H1 (cell line): ENCODE results near the gene EPS8. TPM values are rescaled to one million over a fixed set of nuclear protein-coding genes. Genes with fewer than 3 reads are reported as not detected.

Experiments used
- CHD7 ChIP-seq: fragments of 300-600 bp; sonication (generic); IDR thresholded peaks from 2 replicates; pipeline ENCODE4 v1.7.1; 2012; ENCODE audit warnings: low read length, moderate library complexity, mild to moderate bottlenecking, inconsistent platforms; ENCODE audit not compliant: insufficient replicate concordance
- CREB1 ChIP-seq: IDR thresholded peaks from 2 replicates; pipeline ENCODE4 v1.6.1; 2012; ENCODE audit warnings: inconsistent platforms
- HDAC2 ChIP-seq, 2 experiments: fragments of 300-600 bp in 1 of 2; sonication (generic) in 1 of 2; IDR thresholded peaks; 2 replicates each; pipeline ENCODE4 v1.6.1; 2011 to 2012; ENCODE audit warnings: low read depth in 2 of 2, low read length in 2 of 2, mild to moderate bottlenecking in 2 of 2, moderate library complexity in 2 of 2, borderline replicate concordance in 1 of 2, inconsistent platforms in 1 of 2
- KDM4A ChIP-seq: IDR thresholded peaks from one replicate; pipeline ENCODE4 v1.7.1; 2012; ENCODE audit warnings: low read depth, mild to moderate bottlenecking, moderate library complexity, low read length, inconsistent platforms; ENCODE audit not compliant: severe bottlenecking
- POLR2A ChIP-seq, 2 experiments: IDR thresholded peaks; 1 replicate in 1 of 2; 2 replicates in 1 of 2; pipeline ENCODE4 v1.6.1; 2011; ENCODE audit warnings: low read depth in 2 of 2, low read length in 2 of 2, mild to moderate bottlenecking in 2 of 2; ENCODE audit errors: control extremely low read depth in 1 of 2
- SP2 ChIP-seq: IDR thresholded peaks from 2 replicates; pipeline ENCODE4 v1.6.1; 2012; ENCODE audit warnings: mild to moderate bottlenecking, low read length, inconsistent platforms
- SRF ChIP-seq: IDR thresholded peaks from 2 replicates; pipeline ENCODE4 v1.6.1; 2011; ENCODE audit warnings: mild to moderate bottlenecking, low read depth, low read length, moderate library complexity
- USF2 ChIP-seq: IDR thresholded peaks from 2 replicates; pipeline ENCODE4 v1.6.1; 2011; ENCODE audit warnings: low read length, improper control_type of control experiment
- YY1 ChIP-seq: IDR thresholded peaks from 2 replicates; pipeline ENCODE4 v1.6.1; 2011; ENCODE audit warnings: low read depth, mild to moderate bottlenecking, low read length
- polyA plus RNA-seq, 7 experiments: library from polyadenylated mRNA; depleted of rRNA in 3 of 7; stranded (reverse) in 5 of 7; unstranded in 2 of 7; fragments of >200 nt in 5 of 7; fragments of 200-250 nt in 2 of 7; gene quantifications; 1 replicate in 5 of 7; 2 replicates in 1 of 7; 4 replicates in 1 of 7; pipeline versions ENCODE4 v1.2.1 to v1.2.3, GENCODE V29; 2011 to 2013; ENCODE audit warnings: missing spikeins in 2 of 7, mixed read lengths in 2 of 7
- total RNA-seq: library from RNA; stranded (reverse); fragmentation: NEBNext Ultra II Directional; extraction: Animal tissue kit (Norgen Biotek cat#: 25700); gene quantifications from 2 replicates; pipeline ENCODE4 v1.2.1, GENCODE V29; 2021

The EPS8 gene
- total and polyA plus RNA-seq, 2 of the 8 experiments (the other 6 are each of a cell fraction or from before 2014, with no cell fraction given), result 3.0 to 4.6 TPM

GRCh38 chr12:15789220-15790171 is at the start of gene EPS8 (continued):
- TF ChIP-seq SP2 (no peak), YY1 (no peak), CREB1 (no peak), CHD7 (no peak), USF2 (no peak), HDAC2 (IDR thresholded peaks at IDR 0.05; ENCODE audit: borderline replicate concordance in 1 of 2, low read depth in 2 of 2, low read length in 2 of 2) (peak; percentile 43 to 78; a peak in 1 of 4 replicates), POLR2A (IDR thresholded peaks at IDR 0.05; ENCODE audit: control extremely low read depth in 1 of 2, low read depth in 2 of 2, low read length in 2 of 2) (no peak; a peak in 2 of 3 replicates), KDM4A (peak; percentile 97), SRF (no peak)
